NCI-H2227 (cell line): ENCODE results near the gene GRAMD1B.

Experiments
- DNase-seq: peaks from one replicate; lab custom pipeline; 2025; ENCODE audit not compliant: unreplicated experiment; lab: John Stamatoyannopoulos, UW

Gene GRAMD1B

DNA sequence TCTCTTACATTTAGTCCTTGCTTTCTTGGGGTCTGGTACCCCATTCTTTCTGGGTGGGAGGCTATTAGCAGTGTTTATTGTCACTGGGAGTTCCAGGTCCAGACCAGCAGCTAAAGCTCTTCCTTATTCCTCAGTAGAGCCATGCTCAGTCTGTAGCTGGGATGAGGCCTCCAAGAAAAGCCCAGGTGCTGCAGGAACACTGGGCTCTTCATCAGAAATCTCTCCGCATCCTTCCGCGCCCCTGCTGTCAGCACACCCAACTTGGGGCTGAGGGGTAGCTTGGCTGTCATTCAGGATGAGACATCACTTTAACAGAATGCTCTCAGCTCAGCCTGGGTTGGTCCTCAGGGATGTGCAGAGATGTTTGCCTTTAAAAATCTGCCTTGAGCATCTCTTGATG lies 97.5 kb downstream of the GRAMD1B start:
- DNase-seq = no peak

DNA sequence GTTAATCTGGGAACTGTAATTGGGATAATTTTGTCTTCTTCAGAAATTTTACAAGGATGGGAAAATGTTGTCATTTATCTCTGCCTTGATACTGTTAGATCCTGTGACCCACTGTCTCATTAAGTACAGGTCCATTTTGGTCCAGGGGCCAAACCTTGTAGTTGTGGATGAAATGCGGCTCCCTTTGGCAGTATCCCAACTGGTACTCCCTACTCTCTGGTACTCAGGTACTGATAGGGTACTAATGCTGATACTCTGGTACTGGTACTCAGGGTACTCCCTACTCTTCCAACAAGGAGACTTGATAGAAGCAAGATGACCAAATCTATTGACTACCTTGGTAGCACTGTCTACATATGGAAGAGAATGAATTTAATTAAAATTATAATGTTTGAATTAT lies 97.9 kb downstream of the GRAMD1B start:
- no peak for DNase-seq

DNA sequence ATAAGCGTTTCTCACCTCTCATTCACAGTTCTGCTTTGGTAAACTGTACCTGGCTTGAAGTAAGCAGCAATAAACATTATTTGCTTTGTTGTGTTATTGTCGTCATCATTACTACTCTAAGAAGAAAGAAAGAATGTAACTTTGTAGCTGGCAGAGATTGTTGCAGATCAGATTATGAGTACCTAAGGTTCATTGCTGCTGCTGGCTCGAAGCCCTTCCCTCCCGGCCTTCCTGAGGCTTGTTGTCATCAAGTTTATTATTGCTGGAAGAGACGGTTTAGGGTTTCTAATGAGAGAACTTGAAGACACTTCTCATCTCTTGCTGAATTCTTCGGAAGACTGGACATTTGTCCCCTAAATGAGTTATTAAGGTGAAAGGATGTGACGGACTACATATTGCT lies 101.3 kb downstream of the GRAMD1B start:
- no peak for DNase-seq

DNA sequence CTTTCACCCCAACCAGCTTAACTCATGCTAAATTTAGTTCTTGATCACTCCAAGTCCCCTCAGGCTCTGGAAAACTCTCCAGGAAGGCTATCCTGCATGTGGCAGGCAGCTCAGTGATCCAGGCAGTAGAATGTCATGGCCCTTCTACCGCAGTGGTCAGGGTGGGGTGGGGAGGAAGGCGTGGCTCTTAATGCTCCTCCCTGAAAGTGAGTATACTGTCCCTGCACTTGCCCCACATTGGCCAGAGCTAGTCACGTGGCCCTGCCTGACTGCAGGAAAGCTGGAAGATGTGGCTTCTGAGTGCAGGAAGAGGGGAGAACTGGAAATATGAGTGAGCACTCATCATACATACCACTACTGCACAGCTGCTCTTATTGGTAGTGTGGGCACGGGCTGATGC lies 102.1 kb downstream of the GRAMD1B start:
- DNase-seq = no peak

DNA sequence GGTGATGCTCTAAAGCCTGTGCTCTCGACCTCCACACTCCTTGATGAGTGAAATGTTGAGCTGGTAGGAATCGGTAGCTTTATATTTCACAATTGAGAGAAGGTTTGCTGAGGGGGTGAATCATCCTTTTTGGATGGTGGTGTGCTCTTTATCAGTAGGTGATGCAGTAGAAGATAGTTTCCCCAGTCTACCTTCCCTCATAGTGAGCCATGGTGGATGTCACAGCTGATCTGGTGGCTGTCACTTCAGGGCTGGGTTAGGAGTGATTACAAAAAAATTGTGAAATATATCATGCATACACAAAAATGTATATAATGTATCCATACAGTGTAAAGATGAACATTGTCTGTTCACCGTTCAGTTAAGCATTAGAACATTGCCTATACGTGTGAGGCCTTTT lies 105.3 kb downstream of the GRAMD1B start:
- no peak for DNase-seq

DNA sequence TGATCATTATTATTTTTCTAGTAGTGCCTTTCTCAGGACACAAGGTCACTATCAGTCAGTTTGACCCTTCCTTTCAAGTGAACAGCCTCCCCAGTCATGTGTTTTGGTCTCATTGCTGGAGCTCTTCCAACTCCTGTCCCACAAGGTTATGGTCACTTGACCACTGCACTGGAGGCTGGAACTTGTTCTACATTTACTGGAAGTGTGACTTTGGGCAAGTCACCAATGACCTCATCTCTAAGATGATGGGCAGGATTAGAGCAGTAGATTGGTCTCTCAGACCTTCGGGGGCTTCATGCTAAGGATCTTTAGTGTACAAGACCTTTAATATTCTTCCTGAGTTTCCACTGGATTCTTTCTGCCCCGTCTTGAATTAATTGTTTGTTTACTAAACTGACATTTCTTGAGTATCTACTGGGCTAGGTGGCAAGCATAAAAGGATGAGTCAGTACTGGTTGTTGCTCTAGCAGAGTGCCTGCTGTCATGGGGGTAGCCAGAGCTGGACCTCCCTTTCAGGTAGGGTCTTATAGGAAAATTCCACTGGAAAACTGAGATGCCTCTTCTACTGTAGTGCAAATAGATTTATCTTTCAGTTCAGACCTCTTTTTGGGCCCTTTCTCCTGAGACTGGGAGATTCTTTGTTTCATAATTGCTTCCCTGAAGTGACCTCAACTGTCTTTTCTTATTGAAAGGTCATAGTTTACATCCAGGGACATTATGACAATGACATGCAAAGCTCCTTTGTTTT lies 106.8 kb downstream of the GRAMD1B start:
- no peak for DNase-seq

DNA sequence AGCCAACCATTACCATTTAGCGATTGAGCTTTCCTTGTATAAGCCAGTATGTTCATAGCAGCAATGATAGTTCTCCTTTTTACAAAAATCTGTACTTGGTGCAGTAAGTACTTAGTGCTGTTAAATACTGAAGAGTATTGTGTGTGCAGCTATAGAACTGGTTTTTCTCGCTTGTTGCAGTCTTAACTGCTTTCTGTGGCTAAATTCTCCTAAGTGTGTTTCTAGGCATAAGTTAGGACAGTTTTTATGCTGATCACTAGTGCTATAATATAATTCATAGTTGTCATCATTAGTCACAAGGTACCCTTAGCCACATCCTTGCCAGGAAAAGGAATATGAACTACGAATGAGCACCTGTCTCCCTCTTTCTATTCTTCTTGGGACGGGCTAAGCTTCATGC lies 107.7 kb downstream of the GRAMD1B start:
- no peak for DNase-seq

DNA sequence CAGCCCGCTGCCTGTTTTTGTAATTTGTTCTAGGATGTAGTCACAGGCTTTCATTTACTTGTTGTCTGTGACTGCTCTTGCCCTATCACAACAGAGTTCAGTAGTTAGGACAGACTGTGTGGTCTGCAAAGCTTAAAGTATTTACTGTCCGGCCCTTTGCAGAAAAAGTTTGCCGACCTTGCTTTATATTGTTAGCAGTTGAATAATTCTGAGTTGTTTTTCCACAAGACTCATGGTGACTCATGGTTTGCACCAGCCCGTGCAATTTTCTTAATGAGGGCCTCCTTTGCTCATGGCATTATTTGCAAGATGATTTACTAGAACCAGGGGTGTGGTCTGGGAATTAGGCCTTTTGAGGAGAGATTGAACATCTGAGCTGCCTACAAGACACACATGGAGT lies 113.7 kb downstream of the GRAMD1B start:
- DNase-seq = no peak

DNA sequence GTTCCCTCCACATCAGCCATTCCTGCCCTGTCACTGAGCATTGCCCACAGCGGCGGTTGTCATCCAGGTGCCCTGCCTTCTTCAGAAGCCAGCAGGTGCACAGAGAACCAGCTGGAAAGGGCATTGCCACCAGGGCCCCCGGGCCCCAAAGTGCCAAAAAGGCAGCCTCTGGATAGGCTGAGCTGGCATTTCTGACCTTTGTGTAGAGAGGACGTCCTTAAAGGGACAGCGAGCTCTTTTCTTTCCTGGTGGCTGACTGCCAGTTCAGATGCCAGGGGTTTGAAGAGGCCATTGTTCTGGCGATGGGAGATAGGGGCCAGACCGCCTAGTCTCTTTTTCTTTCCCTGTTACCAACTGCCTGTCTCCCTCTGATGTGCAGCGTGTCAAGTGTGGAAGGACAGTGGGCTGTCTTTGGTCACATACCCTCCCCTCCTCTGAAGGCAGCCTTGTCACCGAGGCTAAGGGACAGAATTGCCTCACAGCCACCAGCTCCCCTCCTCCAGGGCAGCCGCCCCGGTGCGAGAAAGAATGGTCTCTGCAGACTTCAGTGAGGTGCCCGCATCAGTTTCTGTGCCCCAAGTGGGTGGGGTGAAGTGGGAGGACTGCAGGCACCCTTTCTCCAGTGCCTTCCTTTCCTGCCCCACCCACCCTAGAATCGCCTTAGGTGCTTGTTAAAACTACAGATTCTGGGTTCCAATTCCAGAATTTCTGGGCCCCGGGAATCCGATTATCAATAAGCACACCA lies 114.7 kb downstream of the GRAMD1B start:
- DNase-seq = no peak

DNA sequence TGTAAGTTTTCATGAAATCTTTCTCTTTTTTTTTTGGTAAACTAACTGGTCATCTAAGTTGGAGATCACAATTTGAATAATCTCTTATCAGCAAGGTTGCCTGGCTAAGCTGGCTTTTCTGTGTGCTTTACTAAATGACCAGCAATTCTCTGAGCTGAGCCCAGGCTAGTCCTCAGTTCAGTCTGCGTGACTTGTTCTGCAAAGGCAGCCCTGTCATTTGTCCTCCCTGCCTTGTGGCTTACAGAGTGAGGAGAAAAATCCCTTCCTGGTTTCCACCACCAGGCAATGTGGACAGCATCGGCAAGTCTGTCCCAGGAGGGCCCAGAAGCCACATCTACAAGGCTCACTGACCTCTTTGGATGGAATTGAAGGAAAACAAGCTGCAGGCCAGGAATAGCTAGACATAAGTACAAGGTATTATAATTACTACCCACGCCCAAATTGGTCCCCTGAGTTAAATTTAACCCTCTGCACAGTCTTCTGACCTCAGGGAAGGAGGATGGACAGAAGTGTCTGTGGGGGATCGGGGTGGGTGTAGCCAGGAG lies 115.7 kb downstream of the GRAMD1B start:
- no peak for DNase-seq

DNA sequence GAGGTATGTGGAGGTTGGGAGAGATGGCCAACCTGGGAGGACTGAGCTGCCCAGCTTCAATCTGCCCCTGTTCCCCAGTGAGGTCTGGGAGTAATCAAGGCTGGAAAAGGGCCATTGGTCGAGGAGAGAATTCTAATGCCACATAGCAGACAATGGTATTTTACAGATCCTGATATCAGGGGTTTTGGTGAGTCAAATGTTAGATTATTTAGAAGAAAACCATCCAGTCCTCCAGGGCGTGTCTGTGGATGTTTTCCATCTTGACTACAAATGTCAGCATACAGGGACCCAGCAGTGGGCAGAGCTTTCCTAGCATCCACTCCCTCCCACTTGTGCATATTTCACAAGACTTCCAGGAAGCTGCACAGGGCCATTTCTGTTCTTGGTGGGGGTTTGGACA lies 116.4 kb downstream of the GRAMD1B start:
- no peak for DNase-seq

DNA sequence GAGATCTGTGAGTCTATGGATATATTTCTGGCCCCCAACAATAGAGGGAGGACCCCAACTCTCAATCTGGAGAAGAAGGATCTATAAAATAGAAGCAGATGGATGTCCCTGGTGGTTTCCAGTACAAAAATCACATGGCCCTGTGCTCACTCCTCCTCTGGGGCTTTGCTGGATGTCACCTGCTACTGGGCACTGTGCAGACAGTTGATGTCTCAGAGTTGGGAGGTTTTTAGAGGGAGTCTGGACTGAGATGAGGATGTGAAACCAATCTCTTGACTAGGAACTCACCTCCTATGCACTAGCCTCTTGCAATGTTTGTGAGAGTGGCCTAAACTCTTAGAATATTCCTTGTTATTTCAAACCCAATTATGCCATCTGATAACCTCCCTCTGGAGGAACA lies 117.1 kb downstream of the GRAMD1B start:
- no peak for DNase-seq

DNA sequence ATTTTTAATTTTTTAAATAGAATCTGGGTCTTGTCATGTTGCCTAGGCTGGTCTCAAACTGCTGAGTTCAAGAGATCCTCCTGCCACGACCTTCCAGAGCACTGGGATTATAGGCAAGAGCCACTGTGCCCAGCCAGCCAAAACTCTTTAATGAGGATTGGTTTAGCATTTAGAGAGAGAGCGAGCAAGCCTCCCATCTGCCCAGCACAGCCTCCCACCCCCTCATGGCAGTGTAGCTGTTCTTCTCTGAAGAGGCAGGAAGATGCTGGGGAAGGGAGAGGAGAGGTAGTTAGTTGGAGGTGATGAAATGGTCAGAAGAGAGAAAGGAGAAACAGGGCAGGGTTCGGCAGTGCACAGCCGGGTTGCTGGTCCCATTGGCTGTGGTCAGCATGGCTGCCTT lies 118.7 kb downstream of the GRAMD1B start:
- DNase-seq = no peak

DNA sequence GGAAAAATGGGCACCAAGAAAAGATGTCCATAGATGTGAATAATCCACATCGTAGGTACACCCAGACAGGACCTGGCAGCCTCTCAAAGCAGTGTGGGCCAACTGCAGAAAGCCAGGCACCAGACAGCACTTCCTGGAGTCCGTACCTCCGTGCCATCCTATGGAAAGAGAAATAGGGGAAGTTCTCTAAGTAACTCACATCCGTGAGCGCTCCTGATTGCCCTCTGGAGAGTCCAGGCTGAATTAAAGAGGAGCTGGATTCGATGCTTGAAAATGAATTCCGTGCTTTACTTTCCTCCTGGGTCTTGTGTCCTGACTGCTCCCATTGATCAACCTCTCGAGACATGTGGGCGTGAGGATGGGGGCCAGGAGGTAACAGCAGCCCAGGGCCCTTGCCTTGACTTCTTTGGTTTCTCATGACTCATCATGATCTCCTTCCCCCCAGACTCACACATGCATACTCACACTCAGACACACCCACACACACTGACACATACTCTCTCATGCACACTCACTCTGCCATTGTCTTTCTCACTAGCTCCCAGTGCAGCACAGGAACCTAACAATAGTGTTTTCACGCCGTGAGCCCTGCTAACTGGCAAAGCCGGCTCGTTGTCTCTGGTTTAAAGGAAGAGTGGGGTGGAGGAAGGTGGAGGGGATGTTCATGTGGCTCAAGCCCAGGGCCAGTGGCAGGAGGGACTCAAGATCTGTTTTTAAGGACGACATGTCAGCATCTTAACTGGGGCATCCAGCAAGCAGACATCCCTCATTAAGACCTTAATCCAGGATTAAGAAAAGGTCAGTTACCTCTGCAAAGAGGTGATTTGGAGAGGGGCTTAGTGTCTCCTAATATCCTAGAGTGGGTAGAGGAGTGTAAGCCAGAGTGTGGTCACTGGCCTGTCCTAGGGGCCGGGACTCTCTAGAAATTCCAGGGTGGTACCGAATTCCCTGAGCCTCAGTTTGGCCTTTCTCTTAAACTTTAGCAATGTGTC lies 120.2 kb downstream of the GRAMD1B start:
- no peak for DNase-seq

DNA sequence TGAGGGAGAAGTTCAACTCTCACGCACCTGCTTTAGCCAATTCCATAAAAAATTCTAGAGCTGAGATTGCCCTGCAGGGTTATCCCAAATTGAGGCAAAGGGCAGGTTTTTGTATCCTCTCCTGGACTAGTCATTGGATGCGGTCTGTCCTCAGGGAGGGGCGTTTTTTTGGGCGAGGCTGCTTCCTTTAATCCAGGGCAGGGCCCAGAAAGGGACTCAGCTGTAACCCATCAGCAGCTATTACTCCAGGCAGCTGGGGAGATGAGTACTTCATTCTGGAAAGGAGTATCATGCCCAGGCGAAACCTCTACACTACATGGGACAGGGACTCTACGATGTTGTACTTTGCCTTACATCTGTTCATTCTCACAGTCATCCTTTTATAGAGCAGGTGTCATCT lies 121.0 kb downstream of the GRAMD1B start:
- no peak for DNase-seq

DNA sequence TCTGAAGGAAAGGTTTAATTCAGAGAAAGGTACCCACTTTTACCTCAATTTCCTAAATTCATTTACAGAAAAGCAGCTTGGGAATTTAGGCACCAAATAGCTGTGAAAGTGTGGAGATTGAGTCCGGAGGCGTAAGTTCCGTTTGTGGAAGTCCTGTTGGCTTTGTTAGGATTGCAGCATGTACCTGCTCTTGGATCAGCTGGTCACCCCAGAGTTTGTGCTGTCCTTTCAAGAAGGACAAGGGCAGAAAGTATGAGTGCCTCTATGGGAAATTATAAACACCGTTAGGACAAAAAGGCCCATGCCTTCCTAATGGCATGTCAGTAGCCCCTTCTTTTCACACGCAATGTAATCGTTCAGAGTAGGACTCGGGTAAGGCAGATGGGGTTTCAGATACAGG lies 126.6 kb downstream of the GRAMD1B start:
- DNase-seq = no peak

DNA sequence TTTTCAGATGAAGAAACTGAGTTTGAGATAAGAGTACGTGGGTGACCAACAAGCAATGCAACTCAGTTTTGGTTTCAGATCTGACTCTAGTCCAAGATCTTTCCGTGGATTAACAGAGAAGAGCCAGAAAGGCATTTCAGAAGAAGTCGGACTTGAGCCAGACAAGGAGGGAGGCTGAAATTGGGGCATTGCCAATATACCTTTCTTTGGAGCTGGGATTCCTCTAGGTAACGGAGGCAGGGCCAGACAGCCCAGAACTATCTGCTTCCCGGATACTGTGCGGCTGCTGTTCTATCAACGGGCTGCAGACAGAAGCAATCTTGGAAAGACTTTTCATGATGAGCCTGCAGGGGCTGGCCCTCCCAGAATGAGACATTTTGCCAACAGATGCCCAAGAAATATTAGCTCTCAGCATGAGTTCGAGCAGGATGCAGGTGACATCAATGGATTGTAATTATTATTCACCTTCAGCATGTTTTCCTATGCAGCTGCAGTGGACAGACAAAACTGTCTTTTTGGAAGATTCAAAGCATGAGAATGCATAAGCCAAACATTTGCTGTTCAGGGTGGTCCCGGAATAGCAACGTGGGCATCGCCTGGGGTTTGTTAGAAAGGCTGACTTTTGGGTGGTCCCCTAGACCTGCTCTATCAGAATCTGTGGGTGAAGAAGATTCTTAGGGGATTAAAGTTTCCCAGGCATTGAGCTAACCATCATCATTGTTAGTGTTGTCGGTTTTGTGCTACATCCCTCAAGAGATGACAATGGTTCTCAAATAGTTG lies 128.7 kb downstream of the GRAMD1B start:
- DNase-seq = peak; percentile 10

DNA sequence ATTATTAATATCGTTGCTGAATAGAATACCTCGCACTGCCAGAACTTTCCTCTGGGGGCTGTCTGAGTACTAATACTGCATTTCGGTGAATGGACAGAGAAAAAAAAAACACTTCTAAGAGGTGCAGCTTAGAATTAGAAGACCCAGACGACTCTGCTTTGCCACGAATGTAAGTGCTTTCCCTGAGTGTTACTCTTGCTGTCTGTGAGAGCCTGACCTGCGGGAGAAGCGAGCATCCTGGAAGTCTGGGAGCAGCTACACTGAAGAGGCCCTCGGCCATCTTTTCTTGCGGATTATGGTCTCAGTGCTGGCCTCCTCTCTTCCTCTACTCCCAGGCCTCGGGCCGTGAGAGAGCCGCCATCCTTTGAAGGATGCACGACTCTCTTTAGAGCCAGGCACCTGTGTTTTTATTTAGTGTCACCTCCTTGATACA lies 129.5 kb downstream of the GRAMD1B start:
- peak; percentile 47 for DNase-seq

DNA sequence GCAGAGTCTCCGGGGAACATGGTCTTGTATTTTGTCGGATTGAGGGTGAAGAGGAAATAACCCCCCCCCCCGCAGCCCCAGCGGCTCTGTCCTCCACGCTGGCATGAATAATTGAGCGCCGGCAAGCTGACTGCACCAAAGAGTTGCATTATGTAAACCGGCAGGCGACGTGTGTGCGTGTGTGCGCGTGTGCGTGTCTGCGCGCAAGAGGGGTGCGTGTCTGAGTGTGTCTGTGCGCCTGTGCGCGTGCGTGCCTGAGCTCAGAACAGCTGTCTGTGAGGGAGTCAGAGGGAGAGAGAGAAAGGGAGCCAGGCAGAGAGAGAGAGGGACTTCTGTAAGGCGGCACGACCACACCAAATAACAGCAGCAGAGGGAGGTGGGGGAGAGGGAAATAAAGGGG lies 129.9 kb downstream of the GRAMD1B start:
- DNase-seq = peak; percentile 65

DNA sequence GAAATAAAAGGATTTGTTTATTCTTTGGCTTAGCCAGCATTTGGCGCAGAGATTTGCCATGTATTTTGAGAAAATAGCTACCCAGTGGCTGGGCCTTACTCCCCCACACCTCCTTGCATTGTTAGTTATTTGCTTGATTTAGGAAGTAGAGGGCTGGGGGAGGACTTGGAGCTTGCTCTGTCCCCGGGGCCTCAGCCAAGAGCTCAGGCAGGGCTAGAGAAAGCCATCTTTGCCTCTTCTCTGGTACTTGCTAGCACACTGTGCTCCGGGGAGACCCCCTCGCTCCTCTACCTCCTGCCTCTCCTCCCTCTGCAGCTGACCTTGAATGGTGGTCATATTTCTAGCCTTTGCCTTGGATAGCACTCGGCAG lies 131.3 kb downstream of the GRAMD1B start:
- no peak for DNase-seq
